Heart left ventricle (tissue), 16 donors: Measurements from ENCODE around the gene C2CD2. TPM values are rescaled to one million over a fixed set of nuclear protein-coding genes. Genes with fewer than 3 reads are reported as not detected.
A peak's percentile ranks its signal among the peaks of the same experiment; 100 is the strongest.

Source experiments
- ATAC-seq, 4 donors: fragments of 200-7000 bp; cut with Tn5 transposase; one replicate each; pipeline ENCODE4 v1.9.1; 2020 to 2022; ENCODE audit warnings: moderate library complexity in 4 of 4, mild to moderate bottlenecking in 3 of 4, moderate number of reproducible peaks in 1 of 4
- DNase-seq, 5 donors: peaks; one replicate each; pipeline ENCODE4 v3.0.0-alpha.2; 2020
- H3K27ac ChIP-seq, 12 donors: fragments of 200-600 bp; sonication (generic) in 4 of 12; one replicate each; pipeline versions ENCODE4 v1.5.0 to v1.8.0; 2016 to 2022; ENCODE audit warnings: mild to moderate bottlenecking in 2 of 12
- H3K27me3 ChIP-seq, 9 donors: fragments of 200-600 bp; sonication (generic) in 2 of 9; one replicate each; pipeline versions ENCODE4 v1.5.1 to v1.8.0; 2016 to 2022; ENCODE audit warnings: mild to moderate bottlenecking in 3 of 9
- H3K36me3 ChIP-seq, 9 donors: fragments of 200-600 bp; sonication (generic) in 2 of 9; one replicate each; pipeline versions ENCODE4 v1.5.0 to v1.8.0; 2018 to 2022; ENCODE audit warnings: mild to moderate bottlenecking in 2 of 9
- H3K4me1 ChIP-seq, 12 donors: fragments of 200-600 bp; sonication (generic) in 4 of 12; one replicate each; pipeline versions ENCODE4 v1.5.0 to v1.8.0; 2016 to 2022; ENCODE audit warnings: mild to moderate bottlenecking in 3 of 12
- H3K4me3 ChIP-seq, 12 donors: fragments of 200-600 bp; sonication (generic) in 4 of 12; one replicate each; pipeline versions ENCODE4 v1.5.0 to v1.8.0; 2017 to 2022; ENCODE audit warnings: mild to moderate bottlenecking in 9 of 12, moderate library complexity in 4 of 12
- H3K9me3 ChIP-seq, 12 donors: fragments of 200-600 bp; sonication (generic) in 4 of 12; one replicate each; pipeline versions ENCODE4 v1.5.0 to v1.8.0; 2016 to 2022; ENCODE audit warnings: mild to moderate bottlenecking in 1 of 12
- CTCF ChIP-seq, 12 donors: fragments of 200-600 bp; sonication (generic) in 4 of 12; IDR thresholded peaks; one replicate each; pipeline versions ENCODE4 v1.5.0 to v1.8.0; 2018 to 2022; ENCODE audit warnings: antibody characterized with exemption in 12 of 12, mild to moderate bottlenecking in 5 of 12
- POLR2A ChIP-seq, 2 donors: fragments of 450-650 bp; IDR thresholded peaks; one replicate each; pipeline ENCODE4 v1.6.1; 2017; ENCODE audit warnings: antibody characterized with exemption in 2 of 2, mild to moderate bottlenecking in 2 of 2, moderate library complexity in 2 of 2
- WGBS, 4 donors: extraction: QIAGEN DNeasy Blood & Tissue Kit in 2 of 4; methylation state at CpG; one replicate each; pipeline versions ENCODE4 v1.1.5 to v1.1.7; 2013 to 2018; 5-methylcytosine and 5-hydroxymethylcytosine counted together
- intact Hi-C, 10 donors: fragments of 100-400 bp; cut with DNase I; formaldehyde crosslinking; loops; one replicate each; pipeline versions ENCODE4 v1.11.1 to v1.14.2; 2022
- polyA plus RNA-seq, 2 donors: library from polyadenylated mRNA; stranded (reverse); fragments of 200-250 nt; gene quantifications; one replicate each; pipeline ENCODE4 v1.2.3, GENCODE V29; 2013
- total RNA-seq, 9 donors: library from RNA; depleted of rRNA in 2 of 9; stranded (reverse); fragments of >200 nt in 2 of 9; fragmentation: NEBNext Ultra II Directional in 3 of 9; extraction: Animal tissue kit (Norgen Biotek cat#: 25700) in 3 of 9; gene quantifications; one replicate each; pipeline versions ENCODE4 v1.1.0 to v1.2.4, GENCODE V29; 2016 to 2023
- donor health status: ischemic (EF 13 %, LVEDD 7.1; RV severe dilation, severe dysfunction).
- donor health status: healthy with polysubstance abuse.
- donor health status: DM: no; HTN: yes; CAD: no.
- donor health status: DM: no; HTN: no; CAD: no.
- donor health status: ischemic (EF 25% LVEDD 6.9; RV normal size, moderate dysfunction).
- donor health status: ischemic (EF 25% LVEDD 5.7; RV mildly dilated, moderate dysfunction).
- donor health status: healthy.
- donor health status: DM: yes; HTN: yes; CAD: no.
- donor health status: ischemic (EF 35%, LVEDD 5.7; RV mildly dilated, moderate dysfunction).
- donor health status: nonischemic (EF 11% LVEDD 7.7; RV severe dilation, severe dysfunction).
- donor health status: DM: yes; HTN: yes; CAD: no.
- donor health status: PGD.
- donor health status: ischemic (EF 29% LVEDD 5.4; RV normal size, mild dysfunction).
- donor health status: nonischemic (EF 23%, LVEDD 6.1; RV moderate dilation, normal function).

C2CD2 gene
- total and polyA plus RNA-seq, 11 donors, result 3.8 to 13.9 (median 6.0) TPM

- ATAC-seq (peak; percentile 68 to 86 (median 72)), DNase-seq (peak; percentile 84 to 88 (median 85))
- Histone ChIP-seq H3K36me3 (no peaks in the 10 kb centered on the region), H3K4me3 (no peak overlapping the region), H3K27me3 (peaks cover 0 to 5% (median 0%) of the 10 kb centered on the region in 9 donors), H3K4me1 (peaks cover 4 to 34% (median 23%) of the 10 kb centered on the region in 12 donors), H3K9me3 (no peaks in the 10 kb centered on the region), H3K27ac (peak overlapping the region in 11 of 12 donors; percentile 13 to 76 (median 61))
- WGBS, 4 donors, result 41 to 54% (median 43%) methylated on average over 23 to 24 of the region's 24 CpGs
- TF ChIP-seq CTCF (IDR thresholded peaks at IDR 0.05), result peak in 10 of 12 donors; percentile 12 to 55 (median 36)
- no peak for TF ChIP-seq POLR2A (IDR thresholded peaks at IDR 0.05)
- intact Hi-C loops, result loop anchor here in 5 of 10 donors (1.0 to 10.0 kb wide), 4 partner anchors 35 to 157 kb away; no protein-coding TSS in a partner anchor
These were observed 4.4 kb upstream of the C2CD2 start for GRCh38 chr21:41957991-41958766.

DNA sequence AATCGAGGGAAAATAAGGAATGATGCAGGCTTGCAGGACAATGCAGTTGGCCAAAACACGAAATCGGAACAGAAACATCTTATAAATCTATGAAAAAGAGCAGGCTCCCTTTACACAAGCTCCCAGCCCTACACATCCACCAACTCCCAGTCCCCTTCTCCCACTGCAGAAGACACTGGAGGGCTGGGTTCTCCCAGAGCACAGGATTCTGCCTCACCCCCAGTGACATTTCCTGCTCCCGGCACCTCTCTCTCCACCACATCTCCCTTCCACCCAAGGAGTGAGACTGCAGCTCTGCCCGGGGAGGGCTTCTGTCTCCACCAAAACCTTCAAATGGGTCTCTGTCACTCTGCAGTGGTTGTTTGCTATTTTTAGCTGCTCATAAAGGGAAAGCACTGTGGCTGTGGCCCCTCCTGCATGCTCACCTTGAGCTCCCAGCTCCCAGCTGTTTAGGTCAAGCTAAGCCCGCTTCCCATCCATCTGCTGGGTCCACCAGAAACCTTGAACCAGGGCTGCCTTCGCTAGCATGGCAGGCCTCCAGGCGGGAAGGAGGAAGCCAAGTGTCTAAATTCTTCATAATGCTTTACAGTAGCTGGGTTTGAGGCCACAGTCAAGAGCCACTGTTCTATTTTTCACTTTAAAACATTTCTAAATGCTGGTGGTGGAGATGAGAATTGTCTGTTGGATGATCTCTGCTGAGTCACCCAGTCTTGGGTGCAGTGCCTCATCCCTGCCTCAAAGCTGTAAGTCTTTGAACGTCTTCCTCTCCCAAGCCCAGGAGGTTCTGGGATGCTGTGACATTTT is 3.3 kb upstream of the C2CD2 start:
- peak in 1 of 4 donors; percentile 19 for ATAC-seq
- intact Hi-C loops, result loop anchor here in 5 of 10 donors (1.0 to 10.0 kb wide), 4 partner anchors 34 to 158 kb away; no protein-coding TSS in a partner anchor
- no peak for DNase-seq
- H3K27ac ChIP-seq, result peak overlapping the region in 11 of 12 donors; percentile 13 to 76 (median 61)
- H3K36me3 ChIP-seq, result no peaks in the 10 kb centered on the region
- H3K9me3 ChIP-seq, result no peaks in the 10 kb centered on the region
- H3K27me3 ChIP-seq, result peaks cover 0 to under 1% (median 0%) of the 10 kb centered on the region in 9 donors
- H3K4me3 ChIP-seq, result no peak overlapping the region
- 61 to 72% (median 68%) methylated on average over 9 of the region's 9 CpGs for WGBS, 4 donors
- TF ChIP-seq CTCF (IDR thresholded peaks at IDR 0.05), result no peak
- no peak for TF ChIP-seq POLR2A (IDR thresholded peaks at IDR 0.05)
- peaks cover 10 to 44% (median 31%) of the 10 kb centered on the region in 12 donors for H3K4me1 ChIP-seq

- intact Hi-C loops, result loop anchor here in 4 of 10 donors (5.0 to 10.0 kb wide), 3 partner anchors 52 to 159 kb away; no protein-coding TSS in a partner anchor
- Histone ChIP-seq H3K27me3 (no peaks in the 10 kb centered on the region), H3K4me3 (no peak overlapping the region), H3K4me1 (peaks cover 11 to 49% (median 36%) of the 10 kb centered on the region in 12 donors), H3K9me3 (no peaks in the 10 kb centered on the region), H3K36me3 (no peaks in the 10 kb centered on the region), H3K27ac (no peak overlapping the region)
- ATAC-seq (no peak), DNase-seq (no peak)
- TF ChIP-seq CTCF (IDR thresholded peaks at IDR 0.05) (no peak), POLR2A (IDR thresholded peaks at IDR 0.05) (no peak)
- WGBS, 4 donors, result 90 to 91% (median 91%) methylated on average over 10 of the region's 10 CpGs
These were observed 1.7 kb upstream of the C2CD2 start for GRCh38 chr21:41955516-41955915.
